OCI-LY1 (cell line): Measurements from ENCODE around the gene PPEF1.

Experiments
- H2AFZ ChIP-seq: fragments of 200-600 bp; sonication (generic), shearing (Covaris generic); 2 replicates; pipeline ENCODE4 v1.6.0; 2014; ENCODE audit warnings: antibody characterized with exemption, mild to moderate bottlenecking, low read length
- H3F3A ChIP-seq: fragments of 200-600 bp; sonication (generic), shearing (Covaris generic); 2 replicates; pipeline ENCODE4 v1.6.0; 2014; ENCODE audit warnings: mild to moderate bottlenecking, antibody characterized with exemption, low read length, moderate library complexity; ENCODE audit not compliant: insufficient read depth
- H3K27ac ChIP-seq: fragments of 200-600 bp; sonication (generic); 2 replicates; pipeline ENCODE4 v1.5.1; 2014; ENCODE audit warnings: low read length, mixed run types, mild to moderate bottlenecking, low read depth; ENCODE audit not compliant: poor library complexity, severe bottlenecking
- H3K27me3 ChIP-seq: fragments of 200-600 bp; sonication (generic); 2 replicates; pipeline ENCODE4 v1.6.0; 2014; ENCODE audit warnings: antibody characterized with exemption, mild to moderate bottlenecking, low read length, moderate library complexity; ENCODE audit not compliant: insufficient read depth
- H3K36me3 ChIP-seq: fragments of 200-600 bp; sonication (generic); 2 replicates; pipeline ENCODE4 v1.6.1; 2014; ENCODE audit warnings: mild to moderate bottlenecking, antibody characterized with exemption, low read length, moderate library complexity, mixed read lengths; ENCODE audit not compliant: insufficient read depth
- H3K4me1 ChIP-seq: fragments of 200-600 bp; sonication (generic); 2 replicates; pipeline ENCODE4 v1.5.1; 2014; ENCODE audit warnings: mild to moderate bottlenecking, low read length, moderate library complexity; ENCODE audit not compliant: insufficient read depth, severe bottlenecking
- H3K4me2 ChIP-seq: fragments of 200-600 bp; sonication (generic), shearing (Covaris generic); 2 replicates; pipeline ENCODE4 v1.6.1; 2014; ENCODE audit warnings: low read length
- H3K4me3 ChIP-seq: fragments of 200-600 bp; sonication (generic); 2 replicates; pipeline ENCODE4 v1.5.1; 2014; ENCODE audit warnings: low read length, low read depth, mild to moderate bottlenecking, mixed read lengths; ENCODE audit not compliant: poor library complexity, severe bottlenecking
- H3K79me2 ChIP-seq: fragments of 200-600 bp; shearing (Covaris generic); 2 replicates; pipeline ENCODE4 v1.6.1; 2016; ENCODE audit warnings: mixed run types, low read length, mixed read lengths; ENCODE audit not compliant: insufficient read depth
- H3K9ac ChIP-seq: fragments of 200-600 bp; sonication (generic), shearing (Covaris generic); 2 replicates; pipeline ENCODE4 v1.6.1; 2014; ENCODE audit warnings: mild to moderate bottlenecking, low read length, mixed read lengths
- H3K9me2 ChIP-seq: fragments of 200-600 bp; sonication (generic), shearing (Covaris generic); 2 replicates; pipeline ENCODE4 v1.6.1; 2014; ENCODE audit warnings: low read depth, mild to moderate bottlenecking, low read length, mixed read lengths
- H3K9me3 ChIP-seq: fragments of 200-600 bp; shearing (Covaris generic); 2 replicates; pipeline ENCODE4 v1.6.1; 2014; ENCODE audit warnings: low read length, mixed read lengths
- H4K20me1 ChIP-seq: fragments of 200-600 bp; sonication (generic), shearing (Covaris generic); 2 replicates; pipeline ENCODE4 v1.6.0; 2016; ENCODE audit warnings: mild to moderate bottlenecking, low read length; ENCODE audit not compliant: insufficient read depth
- CTCF ChIP-seq: fragments of 200-600 bp; sonication (generic), shearing (Covaris generic); IDR thresholded peaks from 2 replicates; pipeline ENCODE4 v1.5.1; 2017; ENCODE audit warnings: mild to moderate bottlenecking, antibody characterized with exemption, low read length, moderate library complexity, mixed read lengths
- EZH2 ChIP-seq: fragments of 200-600 bp; sonication (generic), shearing (Covaris generic); IDR thresholded peaks from 2 replicates; pipeline ENCODE4 v1.8.0; 2017; ENCODE audit warnings: borderline replicate concordance, mixed run types, mild to moderate bottlenecking, antibody characterized with exemption, low read length, moderate library complexity, mixed read lengths

PPEF1 gene

GRCh38 chrX:18872621-18873020 is 165.2 kb downstream of the PPEF1 start:
- H3K4me2 ChIP-seq, result no peak overlapping the region
- no peaks in the 10 kb centered on the region for H3K27me3 ChIP-seq
- H3K4me3 ChIP-seq, result no peak overlapping the region
- no peaks in the 10 kb centered on the region for H3K9me3 ChIP-seq
- H3F3A ChIP-seq, result no peaks in the 10 kb centered on the region
- no peaks in the 10 kb centered on the region for H3K36me3 ChIP-seq
- H2AFZ ChIP-seq, result no peak overlapping the region
- no peaks in the 10 kb centered on the region for H3K79me2 ChIP-seq
- TF ChIP-seq EZH2 (no peak), CTCF (no peak)
- H3K9me2 ChIP-seq, result no peaks in the 10 kb centered on the region
- no peak overlapping the region for H3K9ac ChIP-seq
- H3K4me1 ChIP-seq, result no peaks in the 10 kb centered on the region
- no peak overlapping the region for H3K27ac ChIP-seq
- H4K20me1 ChIP-seq, result no peaks in the 10 kb centered on the region

GRCh38 chrX:18873189-18873791 is 165.8 kb downstream of the PPEF1 start:
- Histone ChIP-seq H3K9ac (no peak overlapping the region), H3K4me3 (no peak overlapping the region), H3K9me3 (no peaks in the 10 kb centered on the region), H3K4me1 (no peaks in the 10 kb centered on the region), H3F3A (no peaks in the 10 kb centered on the region), H3K36me3 (no peaks in the 10 kb centered on the region), H4K20me1 (no peaks in the 10 kb centered on the region), H3K27me3 (no peaks in the 10 kb centered on the region), H2AFZ (no peak overlapping the region), H3K4me2 (no peak overlapping the region), H3K9me2 (no peaks in the 10 kb centered on the region), H3K27ac (no peak overlapping the region), H3K79me2 (no peaks in the 10 kb centered on the region)
- TF ChIP-seq CTCF, result no peak
- no peak for TF ChIP-seq EZH2

DNA sequence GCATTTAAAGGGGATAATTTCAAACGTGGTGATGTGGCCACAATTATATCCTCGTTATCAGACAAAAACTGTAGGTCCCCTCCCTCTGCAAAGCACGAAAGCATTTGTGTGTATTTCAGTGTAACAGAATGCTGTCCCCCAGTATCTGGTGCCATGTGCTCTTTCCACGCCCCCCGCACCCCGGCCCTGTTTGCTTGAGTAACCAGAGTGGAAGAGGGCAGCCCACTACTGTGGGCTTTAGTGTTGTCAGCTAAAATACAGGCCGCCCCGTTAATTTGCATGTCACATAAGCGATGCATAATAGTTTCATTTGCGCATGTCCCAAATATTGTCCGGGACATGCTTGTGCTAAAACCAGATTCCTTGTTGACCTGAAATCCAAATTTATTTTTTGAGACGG is 166.4 kb downstream of the PPEF1 start:
- no peaks in the 10 kb centered on the region for H3K36me3 ChIP-seq
- no peaks in the 10 kb centered on the region for H3K27me3 ChIP-seq
- no peak overlapping the region for H3K9ac ChIP-seq
- H3K4me3 ChIP-seq, result no peak overlapping the region
- no peak overlapping the region for H2AFZ ChIP-seq
- H4K20me1 ChIP-seq, result no peaks in the 10 kb centered on the region
- no peaks in the 10 kb centered on the region for H3K79me2 ChIP-seq
- TF ChIP-seq CTCF (no peak), EZH2 (no peak)
- H3K4me1 ChIP-seq, result no peaks in the 10 kb centered on the region
- H3K9me2 ChIP-seq, result no peaks in the 10 kb centered on the region
- H3K27ac ChIP-seq, result no peak overlapping the region
- H3F3A ChIP-seq, result no peaks in the 10 kb centered on the region
- no peak overlapping the region for H3K4me2 ChIP-seq
- H3K9me3 ChIP-seq, result no peaks in the 10 kb centered on the region
